Right lobe of liver (tissue), 4 donors: Measurements from ENCODE around the gene ATP6V1D.

Experiments
- CTCF ChIP-seq, 4 donors: fragments of 200-600 bp in 3 of 4; fragments of 450-650 bp in 1 of 4; IDR thresholded peaks; one replicate each; pipeline versions ENCODE4 v1.5.1 to v1.8.0; 2016 to 2022; ENCODE audit warnings: antibody characterized with exemption in 4 of 4, mild to moderate bottlenecking in 2 of 4
- POLR2A ChIP-seq: fragments of 450-650 bp; IDR thresholded peaks from one replicate; pipeline ENCODE4 v1.6.1; 2017; ENCODE audit warnings: antibody characterized with exemption, mild to moderate bottlenecking
- donor health status: DM: no; HTN: no; CAD: no.
- donor health status: DM: no; HTN: no; CAD: no.
- donor health status: DM: no; HTN: yes; CAD: no.

GRCh38 chr14:67405771-67406170, 46.2 kb upstream of the ATP6V1D start:
- TF ChIP-seq CTCF (IDR thresholded peaks at IDR 0.05) (no peak), POLR2A (no peak)
